T-helper 2 cell treated with Interferon-gamma antibody and Interleukin-4, amounts not matched to agents 100 ng/mL and 5 ng/mL, for 36 hours (primary cell): ENCODE data around the gene COX7A2L. TPM values are rescaled to one million over a fixed set of nuclear protein-coding genes. Genes with fewer than 3 reads are reported as not detected.
"Not testable (repeated sequence)": the region's sequence is repeated elsewhere in the genome, so short reads cannot be mapped to it uniquely, and the experiment has no call there.

Source experiments
- intact Hi-C: fragments of 100-400 bp; cut with micrococcal nuclease; formaldehyde crosslinking; loops from one replicate; pipeline ENCODE4 v1.15.1; 2023
- total RNA-seq: library from RNA; stranded (reverse); gene quantifications from 2 replicates; pipeline ENCODE4 v1.2.3, GENCODE V29; 2022

COX7A2L gene
- total RNA-seq = 71.7 and 76.1 TPM in 2 replicates

- intact Hi-C loops = loop anchor here (1.0 to 10.0 kb wide), 10 partner anchors 64 to 1276 kb away; partner anchors contain the start of genes EML4, MTA3 and PLEKHH2
Measured at GRCh38 chr2:42360890-42361727, at the start of gene COX7A2L. Gene COX7A2L (minus strand): TSS chr2:42361217. CDS start chr2:42361161, 56 bp downstream.

GRCh38 chr2:42408009-42408408, 47.0 kb upstream of the COX7A2L start:
- intact Hi-C loops = no loop called here

- intact Hi-C loops = no loop called here
Measured at GRCh38 chr2:42407476-42407875, 46.5 kb upstream of the COX7A2L start.

- intact Hi-C loops = no loop called here
Measured at GRCh38 chr2:42404676-42405075, 43.7 kb upstream of the COX7A2L start.

- intact Hi-C loops = no loop called here
Measured at GRCh38 chr2:42401773-42402172, 40.8 kb upstream of the COX7A2L start.

GRCh38 chr2:42398052-42398451, 37.0 kb upstream of the COX7A2L start:
- intact Hi-C loops = not testable (repeated sequence)

GRCh38 chr2:42393320-42393719, 32.3 kb upstream of the COX7A2L start:
- intact Hi-C loops = not testable (repeated sequence)

GRCh38 chr2:42392191-42392590, 31.2 kb upstream of the COX7A2L start:
- intact Hi-C loops = no loop called here

- intact Hi-C loops = no loop called here
Measured at GRCh38 chr2:42390401-42390969, 29.5 kb upstream of the COX7A2L start.

GRCh38 chr2:42386682-42387081, 25.7 kb upstream of the COX7A2L start:
- intact Hi-C loops = no loop called here

GRCh38 chr2:42385225-42385624, 24.2 kb upstream of the COX7A2L start:
- intact Hi-C loops = no loop called here

GRCh38 chr2:42383855-42384530, 23.0 kb upstream of the COX7A2L start:
- intact Hi-C loops = no loop called here

- intact Hi-C loops = no loop called here
Measured at GRCh38 chr2:42382144-42382543, 21.1 kb upstream of the COX7A2L start.

GRCh38 chr2:42380026-42380425, 19.0 kb upstream of the COX7A2L start:
- intact Hi-C loops = not testable (repeated sequence)

- intact Hi-C loops = no loop called here
Measured at GRCh38 chr2:42378415-42378814, 17.4 kb upstream of the COX7A2L start.

GRCh38 chr2:42376758-42377157, 15.7 kb upstream of the COX7A2L start:
- intact Hi-C loops = no loop called here

- intact Hi-C loops = no loop called here
Measured at GRCh38 chr2:42372474-42373200, 11.6 kb upstream of the COX7A2L start.

GRCh38 chr2:42371611-42372473, 10.8 kb upstream of the COX7A2L start:
- intact Hi-C loops = no loop called here

GRCh38 chr2:42369532-42370229, 8.7 kb upstream of the COX7A2L start:
- intact Hi-C loops = loop anchor here (10.0 kb wide), 1 partner anchor 295 kb away; no protein-coding TSS in a partner anchor
